Measurements from ENCODE around the gene PRR11.

DNA sequence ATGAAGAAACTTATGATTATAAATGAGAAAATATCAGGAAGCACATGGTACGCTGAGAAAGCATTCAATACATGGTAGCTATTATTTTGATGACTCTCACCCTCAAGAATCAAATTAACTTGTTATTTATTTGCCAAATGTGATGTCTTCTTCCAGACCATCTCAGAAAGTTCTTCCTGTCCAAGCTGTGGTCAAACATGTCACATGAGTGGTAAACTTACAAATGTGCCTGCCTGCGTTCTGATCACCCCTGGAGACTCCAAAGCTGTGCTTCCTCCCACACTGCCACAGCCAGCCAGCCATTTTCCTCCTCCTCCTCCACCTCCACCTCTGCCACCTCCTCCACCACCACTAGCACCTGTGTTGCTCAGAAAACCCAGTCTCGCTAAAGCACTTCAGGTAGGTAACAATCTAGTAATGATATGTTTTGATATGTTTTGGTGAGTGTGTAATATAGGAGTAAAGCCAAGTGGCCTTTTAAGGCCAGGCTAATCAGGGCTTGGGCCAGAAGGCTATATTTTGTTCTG, 37.9 kb downstream of the PRR11 start:
- TF ChIP-seq CTCF (conservative IDR thresholded peaks at IDR 0.05; ENCODE audit: low read depth, low read length) (no peak), EZH2 (IDR thresholded peaks at IDR 0.05; ENCODE audit: low read length, unreplicated experiment) (no peak), EZH2phosphoT487 (IDR thresholded peaks at IDR 0.05; ENCODE audit: borderline replicate concordance, low read length) (no peak)

Data from PC-3 (cell line).